ENCODE data around the gene COMMD3.

Gene COMMD3

DNA sequence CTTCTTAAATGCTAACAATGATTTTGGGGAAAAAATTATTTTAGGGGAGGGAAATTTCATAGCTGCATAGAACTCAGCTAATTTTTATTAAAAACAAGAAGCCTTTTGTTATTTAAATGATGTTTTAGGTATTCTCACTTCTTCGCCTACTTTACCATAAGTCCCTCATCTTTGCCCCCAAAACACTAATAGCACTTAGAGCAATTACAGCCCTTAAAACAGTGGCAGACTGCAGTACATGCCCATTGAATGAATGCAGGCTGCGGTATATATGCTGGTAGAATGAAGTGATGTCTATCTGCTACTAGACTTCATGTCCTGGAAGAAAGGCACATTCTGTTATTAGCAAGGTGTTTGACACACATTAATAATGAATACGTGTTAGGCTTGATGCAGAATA, 26.2 kb downstream of the COMMD3 start:
- no peak for DNase-seq (ENCODE audit: low read depth)

DNA sequence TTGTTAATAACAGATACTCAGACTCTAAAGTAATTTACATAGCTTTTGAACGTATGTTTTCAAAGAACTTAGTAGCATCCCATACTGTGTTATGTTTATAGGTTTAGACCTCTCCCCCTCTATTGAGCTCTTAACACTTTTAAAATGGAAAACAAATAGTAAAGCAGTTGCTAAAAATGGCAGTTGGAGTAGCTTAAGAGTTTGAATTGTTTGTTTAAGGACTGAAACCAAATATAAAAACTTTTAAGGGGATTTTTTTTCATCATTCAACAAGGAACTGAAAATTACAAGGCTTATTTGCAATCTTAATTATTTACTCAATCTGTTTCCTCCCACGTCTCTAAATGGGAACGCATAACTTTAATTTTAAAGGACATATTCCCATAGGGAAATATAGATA, 27.5 kb downstream of the COMMD3 start:
- H3K4me3 ChIP-seq (ENCODE audit: low read depth, low read length): no peak overlapping the region
- no peak for TF ChIP-seq CTCF (IDR thresholded peaks at IDR 0.05; ENCODE audit: low read depth, low read length, missing control alignments)
- no peak for DNase-seq (ENCODE audit: low read depth)

More for the DNA sequence above, 26.2 kb downstream of the COMMD3 start:
- H3K4me3 ChIP-seq (ENCODE audit: low read depth, low read length): no peak overlapping the region
- no peak for TF ChIP-seq CTCF (IDR thresholded peaks at IDR 0.05; ENCODE audit: low read depth, low read length, missing control alignments)

DNA sequence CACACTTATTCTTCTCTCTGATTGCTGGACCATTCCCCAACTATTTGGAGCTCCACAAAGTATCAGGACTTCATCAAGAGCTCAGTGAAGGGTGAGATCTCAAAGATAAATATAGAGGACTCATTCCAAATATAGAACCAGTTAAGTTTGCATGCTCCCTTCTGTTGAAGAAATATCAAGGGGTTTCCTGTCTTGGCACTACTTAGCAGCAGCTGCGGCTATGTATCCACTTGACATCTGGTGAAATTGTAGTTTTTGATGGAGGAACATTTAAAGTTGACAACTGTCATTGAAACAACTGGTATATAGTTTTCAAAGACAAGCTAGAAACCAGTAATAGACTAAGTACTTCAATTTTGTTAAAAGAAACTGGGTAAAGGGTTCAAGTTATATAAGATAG, 28.1 kb downstream of the COMMD3 start:
- H3K4me3 ChIP-seq (ENCODE audit: low read depth, low read length): no peak overlapping the region
- no peak for DNase-seq (ENCODE audit: low read depth)
- TF ChIP-seq CTCF (IDR thresholded peaks at IDR 0.05; ENCODE audit: low read depth, low read length, missing control alignments): no peak

GRCh38 chr10:22344781-22345300, 28.7 kb downstream of the COMMD3 start:
- DNase-seq (ENCODE audit: low read depth): no peak
- no peak overlapping the region for H3K4me3 ChIP-seq (ENCODE audit: low read depth, low read length)
- TF ChIP-seq CTCF (IDR thresholded peaks at IDR 0.05; ENCODE audit: low read depth, low read length, missing control alignments): no peak

DNA sequence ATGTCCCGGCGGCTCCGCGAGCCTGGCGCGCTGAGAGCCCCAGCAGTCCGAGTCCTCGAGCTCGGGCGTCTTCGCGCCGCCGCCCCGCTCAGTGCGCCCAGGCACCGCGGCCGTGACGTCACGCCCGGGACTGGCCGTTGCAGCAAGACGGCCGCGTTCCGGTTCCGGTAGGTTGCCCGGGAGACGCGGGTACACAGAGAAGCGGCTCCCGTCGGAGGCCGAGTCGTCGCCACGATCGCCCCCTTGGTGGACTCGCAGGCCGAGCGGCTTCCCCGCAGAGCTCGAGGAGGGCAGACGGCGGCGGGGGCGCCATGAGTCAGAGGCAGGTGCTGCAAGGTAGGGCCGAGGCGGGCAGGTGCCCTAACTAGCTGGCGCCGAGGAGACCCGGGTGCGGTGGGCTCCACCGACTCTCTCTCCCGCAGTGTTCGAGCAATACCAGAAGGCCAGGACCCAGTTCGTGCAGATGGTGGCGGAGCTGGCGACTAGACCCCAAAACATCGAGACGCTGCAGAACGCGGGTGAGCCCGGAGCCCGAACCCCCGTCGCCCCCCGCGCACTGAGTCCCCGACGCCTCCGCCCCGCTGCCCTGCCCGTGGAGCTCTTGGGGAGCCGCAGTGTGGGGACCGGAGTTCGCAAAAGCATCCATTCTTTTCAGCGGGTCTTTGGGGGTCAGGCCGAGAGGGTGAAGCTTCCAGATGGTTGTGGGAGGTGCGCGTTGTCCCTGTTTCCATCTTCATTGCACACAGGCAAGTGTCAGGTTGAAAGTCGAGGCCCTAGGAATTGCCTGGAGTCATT, 29.3 kb downstream of the COMMD3 start, which contains the start of gene SPAG6:
SPAG6 (plus strand) TSS at position 196 of the 795 bp plus-strand sequence; CDS start at position 312, 116 bp downstream.
- H3K4me3 ChIP-seq (ENCODE audit: low read depth, low read length): no peak within 1 kb of the TSS
- no peak for DNase-seq (ENCODE audit: low read depth)
- no peak for TF ChIP-seq CTCF (IDR thresholded peaks at IDR 0.05; ENCODE audit: low read depth, low read length, missing control alignments)

DNA sequence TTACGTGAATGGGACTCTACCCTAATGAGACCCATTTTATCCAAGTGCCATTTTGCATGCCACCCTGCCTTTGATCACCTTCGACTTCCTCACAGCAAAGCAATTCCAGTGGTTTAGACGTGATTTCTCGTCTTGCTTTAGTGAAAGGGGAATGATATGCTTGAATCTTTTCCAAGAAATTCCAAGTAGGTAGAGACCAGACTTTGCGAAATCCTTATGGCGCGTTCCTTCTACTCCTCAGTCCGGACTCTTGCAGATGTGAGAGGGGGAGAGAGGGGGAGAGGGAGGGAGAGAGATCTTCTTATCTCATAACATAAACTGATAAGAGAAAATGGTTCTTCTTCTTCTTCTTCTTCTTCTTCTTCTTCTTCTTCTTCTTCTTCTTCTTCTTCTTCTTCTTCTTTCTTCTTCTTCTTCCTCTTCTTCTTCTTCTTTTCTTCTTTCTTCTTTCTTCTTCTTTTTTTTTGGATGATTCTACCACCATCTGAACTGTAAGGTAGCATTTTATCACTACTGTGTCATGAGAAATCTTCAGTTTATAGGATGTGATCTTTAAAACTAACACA, 30.0 kb downstream of the COMMD3 start:
- TF ChIP-seq CTCF (IDR thresholded peaks at IDR 0.05; ENCODE audit: low read depth, low read length, missing control alignments): no peak
- DNase-seq (ENCODE audit: low read depth): no peak
- no peak overlapping the region for H3K4me3 ChIP-seq (ENCODE audit: low read depth, low read length)

Data from GM12864 (cell line).